ENCODE measurements around the gene KREMEN1.

Gene KREMEN1

GRCh38 chr22:29114392-29114791 lies 41.6 kb downstream of the KREMEN1 start:
- Histone ChIP-seq H3K4me3 (replicated peaks; ENCODE audit: insufficient read depth, low read length) (no peak overlapping the region), H3K27ac (replicated peaks) (no peak overlapping the region), H3K27me3 (ENCODE audit: insufficient read depth, poor library complexity, severe bottlenecking) (no peaks in the 10 kb centered on the region)
- DNase-seq (ENCODE audit: low read depth in 1 of 2, low spot score in 1 of 2) = no peak
- TF ChIP-seq SPI1 (IDR thresholded peaks at IDR 0.05; ENCODE audit: borderline replicate concordance, low read depth) = no peak
- no peak for TF ChIP-seq CTCF (IDR thresholded peaks at IDR 0.05; ENCODE audit: insufficient read depth, low read length)
- no peak for TF ChIP-seq GABPA (IDR thresholded peaks at IDR 0.05; ENCODE audit: low read depth)
- TF ChIP-seq POLR2AphosphoS5 (IDR thresholded peaks at IDR 0.05; ENCODE audit: low read depth) = no peak
- TF ChIP-seq REST (IDR thresholded peaks at IDR 0.05; ENCODE audit: insufficient replicate concordance, low read depth) = no peak

- Histone ChIP-seq H3K27me3 (ENCODE audit: insufficient read depth, poor library complexity, severe bottlenecking) (no peaks in the 10 kb centered on the region), H3K4me3 (replicated peaks; ENCODE audit: insufficient read depth, low read length) (no peak overlapping the region), H3K27ac (replicated peaks) (no peak overlapping the region)
- DNase-seq (ENCODE audit: low read depth in 1 of 2, low spot score in 1 of 2) = no peak
- no peak for TF ChIP-seq SPI1 (IDR thresholded peaks at IDR 0.05; ENCODE audit: borderline replicate concordance, low read depth)
- no peak for TF ChIP-seq REST (IDR thresholded peaks at IDR 0.05; ENCODE audit: insufficient replicate concordance, low read depth)
- no peak for TF ChIP-seq GABPA (IDR thresholded peaks at IDR 0.05; ENCODE audit: low read depth)
These were observed 43.0 kb downstream of the KREMEN1 start for GRCh38 chr22:29115682-29116288.

GRCh38 chr22:29116397-29117123 lies 43.7 kb downstream of the KREMEN1 start:
- H3K27me3 ChIP-seq (ENCODE audit: insufficient read depth, poor library complexity, severe bottlenecking) = no peaks in the 10 kb centered on the region
- DNase-seq (ENCODE audit: low read depth in 1 of 2, low spot score in 1 of 2) = peak in 1 of 2 experiments; percentile 15
- TF ChIP-seq SPI1 (IDR thresholded peaks at IDR 0.05; ENCODE audit: borderline replicate concordance, low read depth) (no peak), REST (IDR thresholded peaks at IDR 0.05; ENCODE audit: insufficient replicate concordance, low read depth) (no peak), POLR2AphosphoS5 (IDR thresholded peaks at IDR 0.05; ENCODE audit: low read depth) (no peak), GABPA (IDR thresholded peaks at IDR 0.05; ENCODE audit: low read depth) (no peak), CTCF (IDR thresholded peaks at IDR 0.05; ENCODE audit: insufficient read depth, low read length) (no peak)
- H3K4me3 ChIP-seq (replicated peaks; ENCODE audit: insufficient read depth, low read length) = no peak overlapping the region
- H3K27ac ChIP-seq (replicated peaks) = no peak overlapping the region; the same call in 1 of the 2 replicates

Measured in HL-60 (cell line).